GM12891 (cell line): ENCODE measurements around the gene MOV10.

ENCODE experiments used
- DNase-seq: peaks from one replicate; pipeline ENCODE4 v3.0.0; 2011; ENCODE audit warnings: low spot score; ENCODE audit not compliant: insufficient read length
- FAIRE-seq: peaks from 2 replicates; lab custom pipeline; 2011; peaks lifted over from hg19 to GRCh38; lab: Jason Lieb, UNC
- PAX5 ChIP-seq: IDR thresholded peaks from 2 replicates; pipeline ENCODE4 v1.6.1; 2011; ENCODE audit warnings: low read length, moderate library complexity, mild to moderate bottlenecking; ENCODE audit not compliant: insufficient read depth, severe bottlenecking
- POLR2A ChIP-seq: IDR thresholded peaks from 2 replicates; pipeline ENCODE4 v1.6.1; 2011; ENCODE audit warnings: low read depth, low read length, control low read depth
- POLR2AphosphoS5 ChIP-seq: IDR thresholded peaks from 2 replicates; pipeline ENCODE4 v1.6.1; 2011; ENCODE audit warnings: low read depth, low read length, control low read depth
- POU2F2 ChIP-seq: IDR thresholded peaks from 2 replicates; pipeline ENCODE4 v1.6.1; 2011; ENCODE audit warnings: low read depth, mild to moderate bottlenecking, control low read depth, low read length, moderate library complexity
- SPI1 ChIP-seq: IDR thresholded peaks from 2 replicates; pipeline ENCODE4 v1.6.1; 2011; ENCODE audit warnings: low read depth, low read length, control low read depth
- TAF1 ChIP-seq: IDR thresholded peaks from 2 replicates; pipeline ENCODE4 v1.6.1; 2011; ENCODE audit warnings: low read depth, low read length, control low read depth

Gene MOV10

GRCh38 chr1:112698366-112699310 is 24.2 kb downstream of the MOV10 start:
- no peak for FAIRE-seq
- DNase-seq, result no peak
- TF ChIP-seq POLR2AphosphoS5 (no peak), TAF1 (no peak), POLR2A (no peak), PAX5 (no peak), POU2F2 (no peak), SPI1 (no peak)

GRCh38 chr1:112699425-112700144 is 25.1 kb downstream of the MOV10 start:
- DNase-seq (no peak), FAIRE-seq (no peak)
- TF ChIP-seq TAF1 (no peak), POLR2A (no peak; the same call in 1 of the 2 replicates), POU2F2 (no peak), SPI1 (no peak), PAX5 (no peak), POLR2AphosphoS5 (no peak)

- TF ChIP-seq SPI1, result peak; percentile 50
- TF ChIP-seq POU2F2, result peak; percentile 76; the same call in 1 of the 2 replicates
- no peak for TF ChIP-seq TAF1
- FAIRE-seq, result peak; percentile 33
- DNase-seq, result peak; percentile 68
These were observed 26.1 kb downstream of the MOV10 start for GRCh38 chr1:112700290-112701226.

- DNase-seq, result no peak
- no peak for FAIRE-seq
- TF ChIP-seq POLR2AphosphoS5 (peak; percentile 52), POLR2A (no peak)
These were observed 27.0 kb downstream of the MOV10 start for GRCh38 chr1:112701227-112702066.

DNA sequence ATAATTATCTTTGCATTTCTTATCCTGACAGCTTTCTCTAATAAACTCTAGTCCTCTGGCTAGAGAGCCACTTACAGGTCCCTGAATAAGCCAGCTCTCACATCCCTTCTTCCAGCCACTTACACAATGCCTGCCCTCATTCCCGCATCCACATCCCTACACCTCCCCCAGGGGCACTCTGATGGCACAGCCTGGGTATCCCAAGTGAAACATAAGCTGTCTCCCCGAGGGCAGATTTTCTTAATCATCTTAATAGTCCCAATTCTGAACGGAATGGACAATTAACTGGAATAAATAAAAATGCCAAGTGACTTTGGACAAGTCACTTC is 27.6 kb downstream of the MOV10 start:
- TF ChIP-seq SPI1 (no peak), POLR2A (peak; percentile 11; the same call in 1 of the 2 replicates)
- DNase-seq, result no peak
- no peak for FAIRE-seq

- FAIRE-seq (no peak), DNase-seq (no peak)
- TF ChIP-seq TAF1 (no peak), POLR2A (peak; percentile 6; the same call in 1 of the 2 replicates)
These were observed 28.2 kb downstream of the MOV10 start for GRCh38 chr1:112702420-112703261.

GRCh38 chr1:112703706-112704105 is 29.2 kb downstream of the MOV10 start:
- no peak for TF ChIP-seq POU2F2
- TF ChIP-seq POLR2A, result no peak
- TF ChIP-seq SPI1, result no peak
- TF ChIP-seq TAF1, result no peak
- no peak for TF ChIP-seq POLR2AphosphoS5
- TF ChIP-seq PAX5, result no peak
- no peak for FAIRE-seq

GRCh38 chr1:112704391-112704933 is 30.0 kb downstream of the MOV10 start:
- no peak for FAIRE-seq
- no peak for DNase-seq

More at GRCh38 chr1:112703706-112704105, 29.2 kb downstream of the MOV10 start:
- DNase-seq, result no peak

More at GRCh38 chr1:112704391-112704933, 30.0 kb downstream of the MOV10 start:
- TF ChIP-seq TAF1 (no peak), POLR2A (no peak), POLR2AphosphoS5 (no peak), POU2F2 (no peak)
